ENCODE results near the gene KDM6B. TPM values are rescaled to one million over a fixed set of nuclear protein-coding genes. Genes with fewer than 3 reads are reported as not detected.

The KDM6B gene
- total and polyA plus RNA-seq, 12 donors: 5.2 to 35.4 (median 25.3) TPM

DNA sequence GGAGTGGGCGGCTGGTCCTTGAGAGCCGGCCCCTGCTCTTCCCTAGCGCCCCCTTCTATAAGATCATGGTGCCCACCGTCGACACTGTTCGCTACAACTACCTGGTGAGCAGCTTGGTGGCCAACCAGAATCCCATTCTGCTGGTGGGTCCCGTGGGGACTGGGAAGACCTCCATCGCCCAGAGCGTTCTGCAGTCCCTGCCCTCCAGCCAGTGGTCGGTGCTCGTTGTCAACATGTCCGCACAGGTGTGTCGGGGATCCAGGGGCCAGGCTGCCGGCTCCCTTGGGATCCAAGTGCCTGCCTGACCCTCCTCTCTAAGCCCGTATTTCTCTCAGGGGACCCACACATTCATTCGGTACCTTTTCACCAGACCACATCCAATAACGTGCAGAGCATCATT, 41.4 kb upstream of the KDM6B start:
- Histone ChIP-seq H3K27ac (no peak overlapping the region), H3K4me1 (no peaks in the 10 kb centered on the region), H3K36me3 (no peaks in the 10 kb centered on the region), H3K27me3 (peaks cover 0 to 8% (median 0%) of the 10 kb centered on the region in 7 donors), H3K9me3 (no peaks in the 10 kb centered on the region), H3K4me3 (no peak overlapping the region)
- WGBS, 2 donors: 90 to 91% methylated on average over 17 of the region's 17 CpGs
- ATAC-seq (no peak), DNase-seq (no peak)
- intact Hi-C loops (cut with DNase I): no loop called here
- TF ChIP-seq, protein P1, sequence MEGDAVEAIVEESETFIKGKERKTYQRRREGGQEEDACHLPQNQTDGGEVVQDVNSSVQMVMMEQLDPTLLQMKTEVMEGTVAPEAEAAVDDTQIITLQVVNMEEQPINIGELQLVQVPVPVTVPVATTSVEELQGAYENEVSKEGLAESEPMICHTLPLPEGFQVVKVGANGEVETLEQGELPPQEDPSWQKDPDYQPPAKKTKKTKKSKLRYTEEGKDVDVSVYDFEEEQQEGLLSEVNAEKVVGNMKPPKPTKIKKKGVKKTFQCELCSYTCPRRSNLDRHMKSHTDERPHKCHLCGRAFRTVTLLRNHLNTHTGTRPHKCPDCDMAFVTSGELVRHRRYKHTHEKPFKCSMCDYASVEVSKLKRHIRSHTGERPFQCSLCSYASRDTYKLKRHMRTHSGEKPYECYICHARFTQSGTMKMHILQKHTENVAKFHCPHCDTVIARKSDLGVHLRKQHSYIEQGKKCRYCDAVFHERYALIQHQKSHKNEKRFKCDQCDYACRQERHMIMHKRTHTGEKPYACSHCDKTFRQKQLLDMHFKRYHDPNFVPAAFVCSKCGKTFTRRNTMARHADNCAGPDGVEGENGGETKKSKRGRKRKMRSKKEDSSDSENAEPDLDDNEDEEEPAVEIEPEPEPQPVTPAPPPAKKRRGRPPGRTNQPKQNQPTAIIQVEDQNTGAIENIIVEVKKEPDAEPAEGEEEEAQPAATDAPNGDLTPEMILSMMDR (IDR thresholded peaks at IDR 0.05): no peak

DNA sequence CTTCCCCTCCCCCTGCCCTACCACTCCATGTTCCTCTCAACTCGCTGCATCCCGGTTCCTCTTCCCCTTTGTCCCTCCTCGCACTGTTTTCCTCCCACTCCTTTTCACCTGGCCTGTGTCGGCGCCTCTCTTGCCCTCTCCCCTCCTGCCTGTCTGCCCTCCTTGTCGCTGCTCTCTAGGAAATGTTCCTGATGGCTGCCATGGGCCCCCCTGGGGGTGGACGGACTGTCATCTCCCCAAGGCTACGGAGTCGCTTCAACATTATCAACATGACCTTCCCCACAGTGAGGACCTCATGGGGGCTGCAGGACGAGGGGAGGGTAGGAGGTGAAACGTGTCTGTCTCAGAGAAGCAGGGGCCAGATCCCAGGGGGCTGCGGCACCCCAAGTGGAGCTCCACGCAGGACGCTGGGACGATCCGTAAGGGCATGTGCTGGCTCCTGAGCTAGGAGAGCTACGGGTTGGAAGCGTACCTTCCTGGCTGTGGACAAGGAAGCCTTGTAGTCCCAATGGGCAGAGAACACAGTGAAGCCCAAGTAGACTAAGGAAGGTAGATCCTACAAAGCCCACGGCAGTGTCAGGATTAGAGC, 39.8 kb upstream of the KDM6B start:
- ATAC-seq (no peak), DNase-seq (no peak)
- 44 to 49% methylated on average over 19 of the region's 19 CpGs for WGBS, 2 donors
- Histone ChIP-seq H3K9me3 (no peaks in the 10 kb centered on the region), H3K4me3 (no peak overlapping the region), H3K27ac (no peak overlapping the region), H3K4me1 (no peaks in the 10 kb centered on the region), H3K36me3 (no peaks in the 10 kb centered on the region), H3K27me3 (peaks cover 0 to 13% (median 0%) of the 10 kb centered on the region in 7 donors)
- TF ChIP-seq, protein P1 (IDR thresholded peaks at IDR 0.05): no peak
- intact Hi-C loops (cut with DNase I): no loop called here

DNA sequence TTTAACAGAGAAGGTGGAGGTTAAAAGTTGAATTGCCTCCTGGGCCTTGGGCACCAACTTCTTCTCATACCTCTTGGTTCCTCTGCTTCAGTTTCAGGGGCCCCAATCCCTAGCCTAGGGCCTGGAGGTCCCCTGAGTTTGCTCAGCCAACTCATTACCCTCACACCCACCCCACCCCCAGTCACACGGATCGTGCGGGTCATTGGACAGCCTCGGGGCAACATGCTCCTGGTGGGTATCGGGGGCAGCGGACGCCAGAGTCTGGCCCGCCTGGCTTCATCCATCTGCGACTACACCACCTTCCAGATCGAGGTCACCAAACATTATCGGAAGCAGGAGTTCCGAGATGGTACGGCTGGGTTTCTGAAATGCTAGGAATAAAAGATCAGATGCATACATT, 36.0 kb upstream of the KDM6B start:
- Histone ChIP-seq H3K27ac (no peak overlapping the region), H3K4me3 (no peak overlapping the region), H3K4me1 (no peaks in the 10 kb centered on the region), H3K27me3 (peaks cover 0 to 13% (median 0%) of the 10 kb centered on the region in 7 donors), H3K9me3 (no peaks in the 10 kb centered on the region), H3K36me3 (no peaks in the 10 kb centered on the region)
- ATAC-seq: no peak
- intact Hi-C loops (cut with DNase I): no loop called here
- DNase-seq: no peak
- WGBS, 2 donors: 91 to 93% methylated on average over 13 of the region's 13 CpGs
- TF ChIP-seq, protein P1 (IDR thresholded peaks at IDR 0.05): no peak

DNA sequence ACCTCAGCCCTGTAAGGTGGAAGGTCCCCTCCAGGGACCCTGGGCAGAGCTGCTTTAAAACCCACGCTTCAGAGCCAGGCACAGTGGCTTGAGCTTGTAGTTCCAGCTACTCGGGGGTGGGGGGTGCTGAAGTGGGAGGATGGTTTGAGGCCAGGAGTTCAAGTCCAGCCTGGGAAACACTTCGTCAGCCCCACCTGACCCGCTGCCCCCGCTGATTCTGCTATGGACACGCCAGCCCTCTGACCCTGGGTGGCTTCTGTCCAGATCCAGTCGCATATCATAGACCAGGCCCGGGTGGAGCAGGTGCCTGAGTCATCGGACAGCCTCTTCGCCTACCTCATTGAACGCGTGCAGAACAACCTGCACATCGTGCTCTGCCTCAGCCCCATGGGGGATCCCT, 35.2 kb upstream of the KDM6B start:
- no peak for ATAC-seq
- H3K4me3 ChIP-seq: no peak overlapping the region
- no peak for DNase-seq
- no peaks in the 10 kb centered on the region for H3K9me3 ChIP-seq
- TF ChIP-seq, protein P1 (IDR thresholded peaks at IDR 0.05): no peak
- no peaks in the 10 kb centered on the region for H3K36me3 ChIP-seq
- intact Hi-C loops (cut with DNase I): no loop called here
- 79 to 85% methylated on average over 13 of the region's 13 CpGs for WGBS, 2 donors
- H3K4me1 ChIP-seq: peaks cover 0 to 2% (median 0%) of the 10 kb centered on the region in 9 donors
- no peak overlapping the region for H3K27ac ChIP-seq
- peaks cover 0 to 13% (median 0%) of the 10 kb centered on the region in 7 donors for H3K27me3 ChIP-seq

All from heart right ventricle (tissue), 16 donors.